ENCODE data around the gene ADAMTS17.

The ADAMTS17 gene

GRCh38 chr15:99987701-99988100, 354.1 kb downstream of the ADAMTS17 start:
- Histone ChIP-seq H3K14ac (ENCODE audit: low read length) (no peak overlapping the region), H2AFZ (ENCODE audit: insufficient read depth, low read length, poor library complexity) (no peak overlapping the region), H2BK5ac (ENCODE audit: low read depth, low read length, poor library complexity) (no peak overlapping the region), H4K91ac (ENCODE audit: low read depth, low read length) (no peak overlapping the region), H3K18ac (ENCODE audit: low read length) (no peak overlapping the region), H2BK120ac (ENCODE audit: insufficient read depth, low read length, poor library complexity) (no peak overlapping the region), H3K4me1 (ENCODE audit: control insufficient read depth in 1 of 2, insufficient read depth in 2 of 2, low read length in 2 of 2) (peaks cover 12 to 17% of the 10 kb centered on the region in 2 experiments), H3K4ac (ENCODE audit: low read depth, low read length) (no peak overlapping the region), H4K12ac (ENCODE audit: low read depth, low read length) (no peak overlapping the region), H4K8ac (ENCODE audit: low read depth, low read length) (no peak overlapping the region), H3K23ac (ENCODE audit: low read length) (no peak overlapping the region), H3K36me3 (ENCODE audit: control insufficient read depth in 1 of 2, insufficient read depth in 2 of 2, low read length in 2 of 2) (no peaks in the 10 kb centered on the region), H3K9ac (ENCODE audit: low read length) (no peak overlapping the region), H3K4me3 (ENCODE audit: low read depth, low read length) (no peak overlapping the region), H3K79me2 (ENCODE audit: control insufficient read depth, insufficient read depth, low read length, poor library complexity) (no peaks in the 10 kb centered on the region), H2BK12ac (ENCODE audit: low read length) (no peak overlapping the region), H3K9me3 (ENCODE audit: insufficient read depth, low read depth, low read length) (peaks cover 3% of the 10 kb centered on the region), H3K79me1 (ENCODE audit: low read length) (peaks cover 10% of the 10 kb centered on the region), H3K27me3 (ENCODE audit: insufficient read depth, low read length) (no peaks in the 10 kb centered on the region), H3K4me2 (ENCODE audit: low read length) (no peak overlapping the region), H3K27ac (ENCODE audit: low read depth, low read length) (no peak overlapping the region), H2AK5ac (ENCODE audit: low read length) (no peak overlapping the region)
- no peak for DNase-seq
- no CpG with 5 or more reads among the region's 3 CpGs for WGBS (ENCODE audit: extremely low coverage, insufficient coverage, insufficient read length)

GRCh38 chr15:99987119-99987506, 354.7 kb downstream of the ADAMTS17 start:
- H3K4me2 ChIP-seq (ENCODE audit: low read length), result no peak overlapping the region
- H3K79me2 ChIP-seq (ENCODE audit: control insufficient read depth, insufficient read depth, low read length, poor library complexity), result no peaks in the 10 kb centered on the region
- H3K4me1 ChIP-seq (ENCODE audit: control insufficient read depth in 1 of 2, insufficient read depth in 2 of 2, low read length in 2 of 2), result peaks cover 17 to 22% of the 10 kb centered on the region in 2 experiments
- H2BK5ac ChIP-seq (ENCODE audit: low read depth, low read length, poor library complexity), result no peak overlapping the region
- no peak overlapping the region for H3K27ac ChIP-seq (ENCODE audit: low read depth, low read length)
- no peak overlapping the region for H4K91ac ChIP-seq (ENCODE audit: low read depth, low read length)
- no peak overlapping the region for H3K18ac ChIP-seq (ENCODE audit: low read length)
- DNase-seq, result no peak
- H4K8ac ChIP-seq (ENCODE audit: low read depth, low read length), result no peak overlapping the region
- peaks cover 10% of the 10 kb centered on the region for H3K79me1 ChIP-seq (ENCODE audit: low read length)
- no peak overlapping the region for H2AFZ ChIP-seq (ENCODE audit: insufficient read depth, low read length, poor library complexity)
- H3K4me3 ChIP-seq (ENCODE audit: low read depth, low read length), result no peak overlapping the region
- no CpG with 5 or more reads among the region's 5 CpGs for WGBS (ENCODE audit: extremely low coverage, insufficient coverage, insufficient read length)
- no peak overlapping the region for H2BK12ac ChIP-seq (ENCODE audit: low read length)
- peaks cover 3% of the 10 kb centered on the region for H3K9me3 ChIP-seq (ENCODE audit: insufficient read depth, low read depth, low read length)
- H3K9ac ChIP-seq (ENCODE audit: low read length), result no peak overlapping the region
- H4K12ac ChIP-seq (ENCODE audit: low read depth, low read length), result no peak overlapping the region
- no peak overlapping the region for H3K4ac ChIP-seq (ENCODE audit: low read depth, low read length)
- H3K27me3 ChIP-seq (ENCODE audit: insufficient read depth, low read length), result no peaks in the 10 kb centered on the region
- H2BK120ac ChIP-seq (ENCODE audit: insufficient read depth, low read length, poor library complexity), result no peak overlapping the region
- no peaks in the 10 kb centered on the region for H3K36me3 ChIP-seq (ENCODE audit: control insufficient read depth in 1 of 2, insufficient read depth in 2 of 2, low read length in 2 of 2)
- no peak overlapping the region for H3K14ac ChIP-seq (ENCODE audit: low read length)
- H3K23ac ChIP-seq (ENCODE audit: low read length), result no peak overlapping the region
- no peak overlapping the region for H2AK5ac ChIP-seq (ENCODE audit: low read length)

DNA sequence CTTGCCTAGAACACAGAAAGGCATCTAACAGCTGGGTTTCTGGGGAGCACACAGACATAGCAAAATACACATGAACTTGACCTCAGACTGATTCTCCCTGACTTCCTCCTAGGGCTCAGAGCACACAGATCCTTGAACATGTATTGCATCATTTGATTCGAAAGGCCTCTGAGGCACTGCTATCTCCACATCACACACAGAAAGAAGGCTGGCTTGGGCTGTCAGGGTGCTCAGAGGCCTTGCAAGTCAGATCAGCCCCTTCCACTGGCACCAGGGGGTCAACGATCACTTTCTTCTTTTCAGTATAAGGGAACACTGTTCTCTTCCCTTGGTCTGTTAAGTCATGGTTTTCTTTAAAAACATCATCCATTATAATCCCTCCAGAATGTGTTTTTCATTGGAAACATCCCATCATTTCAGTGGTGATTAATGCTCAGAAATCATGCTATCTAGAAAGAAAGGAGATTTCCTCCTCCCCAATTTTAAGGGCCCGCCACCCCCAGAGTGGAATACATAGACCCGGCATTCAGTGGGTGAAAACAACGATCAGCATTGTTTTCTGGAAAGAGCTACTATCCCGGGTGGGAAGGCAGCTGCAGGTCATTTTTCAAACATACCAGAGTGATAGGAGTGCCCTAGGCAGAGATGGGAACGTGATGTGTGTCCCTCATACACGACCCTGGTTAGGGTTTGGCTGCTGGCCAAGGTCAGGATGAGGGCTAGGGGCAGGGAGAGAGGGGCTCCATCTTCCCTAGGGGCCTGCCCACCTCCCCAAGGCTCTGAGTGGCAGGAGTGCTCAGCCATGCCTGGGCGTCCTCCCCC, 355.3 kb downstream of the ADAMTS17 start:
- no CpG with 5 or more reads among the region's 9 CpGs for WGBS (ENCODE audit: extremely low coverage, insufficient coverage, insufficient read length)
- no peak overlapping the region for H3K4ac ChIP-seq (ENCODE audit: low read depth, low read length)

DNA sequence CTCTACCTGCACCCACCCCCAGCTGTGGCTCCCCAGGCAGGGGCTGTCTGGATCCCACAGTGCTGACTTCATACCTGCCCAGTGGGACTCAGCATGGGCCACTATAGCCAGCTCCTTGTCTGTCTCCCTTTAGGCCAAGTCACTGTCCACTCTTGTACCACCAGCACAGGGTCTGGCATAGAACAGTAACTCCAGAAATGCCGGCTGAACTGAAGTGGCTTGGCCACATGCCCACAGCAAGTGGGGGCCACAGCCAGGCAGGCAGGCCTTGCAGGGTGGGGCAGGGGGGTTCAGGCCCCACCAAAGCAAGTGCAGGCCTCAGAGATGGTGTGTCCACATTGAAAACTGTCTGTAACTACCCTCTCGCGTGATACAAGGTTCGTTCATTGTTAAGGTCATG, 355.9 kb downstream of the ADAMTS17 start:
- H3K4ac ChIP-seq (ENCODE audit: low read depth, low read length), result no peak overlapping the region
- H3K27me3 ChIP-seq (ENCODE audit: insufficient read depth, low read length), result no peaks in the 10 kb centered on the region
- H3K79me1 ChIP-seq (ENCODE audit: low read length), result peaks cover 10% of the 10 kb centered on the region
- no peak overlapping the region for H2AK5ac ChIP-seq (ENCODE audit: low read length)
- H3K14ac ChIP-seq (ENCODE audit: low read length), result no peak overlapping the region
- no peak overlapping the region for H3K18ac ChIP-seq (ENCODE audit: low read length)
- no peak overlapping the region for H4K8ac ChIP-seq (ENCODE audit: low read depth, low read length)
- H3K9ac ChIP-seq (ENCODE audit: low read length), result no peak overlapping the region
- no peak overlapping the region for H3K4me3 ChIP-seq (ENCODE audit: low read depth, low read length)
- H3K4me2 ChIP-seq (ENCODE audit: low read length), result no peak overlapping the region
- no peak overlapping the region for H2BK120ac ChIP-seq (ENCODE audit: insufficient read depth, low read length, poor library complexity)
- H3K23ac ChIP-seq (ENCODE audit: low read length), result no peak overlapping the region
- no peaks in the 10 kb centered on the region for H3K36me3 ChIP-seq (ENCODE audit: control insufficient read depth in 1 of 2, insufficient read depth in 2 of 2, low read length in 2 of 2)
- H3K4me1 ChIP-seq (ENCODE audit: control insufficient read depth in 1 of 2, insufficient read depth in 2 of 2, low read length in 2 of 2), result peaks cover 21 to 26% of the 10 kb centered on the region in 2 experiments
- DNase-seq, result no peak
- no peak overlapping the region for H4K91ac ChIP-seq (ENCODE audit: low read depth, low read length)
- WGBS (ENCODE audit: extremely low coverage, insufficient coverage, insufficient read length), result no CpG with 5 or more reads among the region's 4 CpGs
- no peak overlapping the region for H3K27ac ChIP-seq (ENCODE audit: low read depth, low read length)
- no peak overlapping the region for H2BK12ac ChIP-seq (ENCODE audit: low read length)
- no peak overlapping the region for H4K12ac ChIP-seq (ENCODE audit: low read depth, low read length)
- no peak overlapping the region for H2BK5ac ChIP-seq (ENCODE audit: low read depth, low read length, poor library complexity)
- H3K79me2 ChIP-seq (ENCODE audit: control insufficient read depth, insufficient read depth, low read length, poor library complexity), result no peaks in the 10 kb centered on the region
- peaks cover 3% of the 10 kb centered on the region for H3K9me3 ChIP-seq (ENCODE audit: insufficient read depth, low read depth, low read length)
- H2AFZ ChIP-seq (ENCODE audit: insufficient read depth, low read length, poor library complexity), result no peak overlapping the region

More for the DNA sequence above, 355.3 kb downstream of the ADAMTS17 start:
- no peak overlapping the region for H2BK5ac ChIP-seq (ENCODE audit: low read depth, low read length, poor library complexity)
- no peaks in the 10 kb centered on the region for H3K27me3 ChIP-seq (ENCODE audit: insufficient read depth, low read length)
- no peaks in the 10 kb centered on the region for H3K79me2 ChIP-seq (ENCODE audit: control insufficient read depth, insufficient read depth, low read length, poor library complexity)
- no peak for DNase-seq
- H2BK120ac ChIP-seq (ENCODE audit: insufficient read depth, low read length, poor library complexity), result no peak overlapping the region
- no peak overlapping the region for H4K8ac ChIP-seq (ENCODE audit: low read depth, low read length)
- no peak overlapping the region for H2AK5ac ChIP-seq (ENCODE audit: low read length)
- H3K18ac ChIP-seq (ENCODE audit: low read length), result no peak overlapping the region
- no peak overlapping the region for H2BK12ac ChIP-seq (ENCODE audit: low read length)
- no peak overlapping the region for H4K91ac ChIP-seq (ENCODE audit: low read depth, low read length)
- no peaks in the 10 kb centered on the region for H3K36me3 ChIP-seq (ENCODE audit: control insufficient read depth in 1 of 2, insufficient read depth in 2 of 2, low read length in 2 of 2)
- H3K9me3 ChIP-seq (ENCODE audit: insufficient read depth, low read depth, low read length), result peaks cover 3% of the 10 kb centered on the region
- no peak overlapping the region for H2AFZ ChIP-seq (ENCODE audit: insufficient read depth, low read length, poor library complexity)
- no peak overlapping the region for H3K4me3 ChIP-seq (ENCODE audit: low read depth, low read length)
- H3K79me1 ChIP-seq (ENCODE audit: low read length), result peaks cover 10% of the 10 kb centered on the region
- H3K27ac ChIP-seq (ENCODE audit: low read depth, low read length), result no peak overlapping the region
- no peak overlapping the region for H3K23ac ChIP-seq (ENCODE audit: low read length)
- H3K9ac ChIP-seq (ENCODE audit: low read length), result no peak overlapping the region
- H3K14ac ChIP-seq (ENCODE audit: low read length), result no peak overlapping the region
- H4K12ac ChIP-seq (ENCODE audit: low read depth, low read length), result no peak overlapping the region
- H3K4me2 ChIP-seq (ENCODE audit: low read length), result no peak overlapping the region
- peaks cover 21 to 26% of the 10 kb centered on the region in 2 experiments for H3K4me1 ChIP-seq (ENCODE audit: control insufficient read depth in 1 of 2, insufficient read depth in 2 of 2, low read length in 2 of 2)
